Measurements from ENCODE around the gene SLC9B1.
"Not testable (repeated sequence)": the region's sequence is repeated elsewhere in the genome, so short reads cannot be mapped to it uniquely, and the experiment has no call there.

Gene SLC9B1

DNA sequence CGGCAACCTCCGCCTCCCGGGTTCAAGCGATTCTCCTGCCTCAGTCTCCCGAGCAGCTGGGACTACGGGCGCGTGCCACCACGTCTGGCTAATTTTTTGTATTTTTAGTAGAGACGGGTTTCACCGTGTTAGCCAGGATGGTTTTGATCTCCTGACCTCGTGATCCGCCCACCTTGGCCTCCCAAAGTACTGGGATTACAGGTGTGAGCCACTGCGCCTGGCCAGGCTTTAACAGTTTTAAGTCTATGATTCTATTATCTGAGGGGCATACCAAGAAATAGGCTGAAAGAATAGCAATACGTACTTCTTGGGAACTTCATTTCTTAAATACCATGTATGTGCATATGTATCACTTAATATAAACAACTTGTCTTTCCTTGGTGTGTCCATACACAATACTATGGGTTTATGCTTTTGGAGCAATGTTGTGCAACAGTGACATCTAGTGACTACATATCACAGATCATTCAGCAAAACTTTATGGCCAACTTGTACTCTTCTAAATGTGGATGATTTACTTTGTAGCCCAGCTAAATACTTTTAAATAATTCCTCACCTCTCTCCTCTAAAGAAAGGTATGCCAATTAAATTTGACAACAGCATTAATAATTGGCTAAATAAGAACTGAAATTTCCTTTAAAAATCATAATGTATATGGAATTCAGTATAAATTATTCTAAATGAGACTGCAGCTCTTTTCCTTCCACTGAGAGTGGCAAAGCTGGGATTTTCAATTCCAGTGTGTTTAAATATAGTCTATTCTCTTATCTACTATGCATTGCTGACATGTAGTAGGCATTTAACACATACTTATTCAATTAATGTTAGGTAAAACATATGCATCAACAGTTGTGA, 10.4 kb downstream of the SLC9B1 start:
- H3K4me3 ChIP-seq (ENCODE audit: low read depth, low read length): no peak overlapping the region
- TF ChIP-seq, protein P1, sequence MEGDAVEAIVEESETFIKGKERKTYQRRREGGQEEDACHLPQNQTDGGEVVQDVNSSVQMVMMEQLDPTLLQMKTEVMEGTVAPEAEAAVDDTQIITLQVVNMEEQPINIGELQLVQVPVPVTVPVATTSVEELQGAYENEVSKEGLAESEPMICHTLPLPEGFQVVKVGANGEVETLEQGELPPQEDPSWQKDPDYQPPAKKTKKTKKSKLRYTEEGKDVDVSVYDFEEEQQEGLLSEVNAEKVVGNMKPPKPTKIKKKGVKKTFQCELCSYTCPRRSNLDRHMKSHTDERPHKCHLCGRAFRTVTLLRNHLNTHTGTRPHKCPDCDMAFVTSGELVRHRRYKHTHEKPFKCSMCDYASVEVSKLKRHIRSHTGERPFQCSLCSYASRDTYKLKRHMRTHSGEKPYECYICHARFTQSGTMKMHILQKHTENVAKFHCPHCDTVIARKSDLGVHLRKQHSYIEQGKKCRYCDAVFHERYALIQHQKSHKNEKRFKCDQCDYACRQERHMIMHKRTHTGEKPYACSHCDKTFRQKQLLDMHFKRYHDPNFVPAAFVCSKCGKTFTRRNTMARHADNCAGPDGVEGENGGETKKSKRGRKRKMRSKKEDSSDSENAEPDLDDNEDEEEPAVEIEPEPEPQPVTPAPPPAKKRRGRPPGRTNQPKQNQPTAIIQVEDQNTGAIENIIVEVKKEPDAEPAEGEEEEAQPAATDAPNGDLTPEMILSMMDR (IDR thresholded peaks at IDR 0.05; ENCODE audit: low read depth, low read length, missing control alignments): peak; percentile 51
- H3K27ac ChIP-seq: no peak overlapping the region
- in situ Hi-C loops (cut with HindIII; ENCODE audit: low pct_ligation_motif_present, low sequenced_read_pairs): loop anchor here (25.0 kb wide), 2 partner anchors 197 to 397 kb away; no protein-coding TSS in a partner anchor
- DNase-seq: peak; percentile 66
- no peaks in the 10 kb centered on the region for H3K36me3 ChIP-seq (replicated peaks)
- no peaks in the 10 kb centered on the region for H3K27me3 ChIP-seq (replicated peaks)

DNA sequence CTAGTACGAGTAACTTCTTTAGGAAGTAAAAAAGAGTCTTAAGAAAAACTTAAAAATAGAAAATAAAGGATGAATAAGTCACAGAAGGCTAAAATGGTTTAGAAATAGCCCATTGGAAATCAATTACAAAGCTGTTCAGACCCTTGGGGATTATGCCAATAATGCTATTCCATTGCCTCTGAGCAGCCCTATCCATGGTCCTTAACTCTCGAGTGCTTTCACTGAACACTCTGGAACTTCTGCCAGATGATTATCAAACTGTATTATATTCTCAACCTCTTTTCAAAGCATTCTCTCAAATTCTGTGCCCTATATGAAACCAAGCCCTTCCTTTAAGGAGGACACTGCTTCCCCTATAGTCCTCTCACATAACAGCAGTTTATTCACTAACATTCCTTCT, 17.0 kb downstream of the SLC9B1 start:
- H3K36me3 ChIP-seq (replicated peaks): no peaks in the 10 kb centered on the region
- in situ Hi-C loops (cut with HindIII; ENCODE audit: low pct_ligation_motif_present, low sequenced_read_pairs): loop anchor here (25.0 kb wide), 2 partner anchors 190 to 390 kb away; no protein-coding TSS in a partner anchor
- DNase-seq: peak; percentile 36
- H3K4me3 ChIP-seq (ENCODE audit: low read depth, low read length): no peak overlapping the region
- TF ChIP-seq, protein P1 (IDR thresholded peaks at IDR 0.05; ENCODE audit: low read depth, low read length, missing control alignments): no peak
- no peaks in the 10 kb centered on the region for H3K27me3 ChIP-seq (replicated peaks)
- no peak overlapping the region for H3K27ac ChIP-seq

DNA sequence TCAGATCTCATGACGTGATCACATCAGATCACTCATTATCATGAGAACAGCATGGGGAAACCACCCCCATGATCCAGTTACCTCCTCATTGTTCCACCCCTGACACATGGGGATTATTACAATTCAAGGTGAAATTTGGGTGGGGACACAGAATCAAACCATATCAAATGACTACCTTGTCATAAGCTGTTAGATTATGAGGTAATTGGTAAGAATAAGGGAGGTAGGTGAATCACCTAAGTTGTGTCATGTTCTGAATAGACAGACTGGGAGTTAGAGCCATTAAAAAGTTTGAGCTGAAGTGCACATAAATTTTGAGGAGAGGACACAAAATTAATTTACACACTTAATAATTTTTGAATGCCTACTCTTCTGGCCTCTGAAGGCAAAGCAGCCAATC, 24.7 kb downstream of the SLC9B1 start:
- Histone ChIP-seq H3K4me3 (ENCODE audit: low read depth, low read length) (no peak overlapping the region), H3K27me3 (replicated peaks) (no peaks in the 10 kb centered on the region), H3K27ac (no peak overlapping the region), H3K36me3 (replicated peaks) (no peaks in the 10 kb centered on the region)
- DNase-seq: no peak
- in situ Hi-C loops (cut with HindIII; ENCODE audit: low pct_ligation_motif_present, low sequenced_read_pairs): no loop called here
- TF ChIP-seq, protein P1 (IDR thresholded peaks at IDR 0.05; ENCODE audit: low read depth, low read length, missing control alignments): no peak

GRCh38 chr4:102993985-102994384, 25.5 kb downstream of the SLC9B1 start:
- H3K36me3 ChIP-seq (replicated peaks); H3K4me3 ChIP-seq (ENCODE audit: low read depth, low read length); in situ Hi-C loops (cut with HindIII; ENCODE audit: low pct_ligation_motif_present, low sequenced_read_pairs); DNase-seq; H3K27me3 ChIP-seq (replicated peaks); H3K27ac ChIP-seq: not testable (repeated sequence)

GRCh38 chr4:102988429-102989020, 31.0 kb downstream of the SLC9B1 start:
- no peak overlapping the region for H3K4me3 ChIP-seq (ENCODE audit: low read depth, low read length)
- H3K27ac ChIP-seq: no peak overlapping the region
- no peak for DNase-seq
- no peaks in the 10 kb centered on the region for H3K27me3 ChIP-seq (replicated peaks)
- in situ Hi-C loops (cut with HindIII; ENCODE audit: low pct_ligation_motif_present, low sequenced_read_pairs): no loop called here
- TF ChIP-seq, protein P1 (IDR thresholded peaks at IDR 0.05; ENCODE audit: low read depth, low read length, missing control alignments): no peak
- H3K36me3 ChIP-seq (replicated peaks): no peaks in the 10 kb centered on the region

GRCh38 chr4:102981005-102981404, 38.5 kb downstream of the SLC9B1 start:
- Histone ChIP-seq H3K36me3 (replicated peaks) (no peaks in the 10 kb centered on the region), H3K27ac (no peak overlapping the region), H3K27me3 (replicated peaks) (no peaks in the 10 kb centered on the region), H3K4me3 (ENCODE audit: low read depth, low read length) (no peak overlapping the region)
- DNase-seq: no peak
- in situ Hi-C loops (cut with HindIII; ENCODE audit: low pct_ligation_motif_present, low sequenced_read_pairs): no loop called here
- TF ChIP-seq, protein P1 (IDR thresholded peaks at IDR 0.05; ENCODE audit: low read depth, low read length, missing control alignments): no peak

GRCh38 chr4:102961813-102962212, 57.7 kb downstream of the SLC9B1 start:
- in situ Hi-C loops (cut with HindIII; ENCODE audit: low pct_ligation_motif_present, low sequenced_read_pairs); H3K27me3 ChIP-seq (replicated peaks); H3K27ac ChIP-seq; H3K4me3 ChIP-seq (ENCODE audit: low read depth, low read length); H3K36me3 ChIP-seq (replicated peaks); DNase-seq: not testable (repeated sequence)
